Esophagus squamous epithelium (tissue), 4 donors: ENCODE results near the gene LRP5.

Source experiments
- POLR2A ChIP-seq, 4 donors: fragments of 450-650 bp; IDR thresholded peaks; one replicate each; pipeline ENCODE4 v1.6.1; 2017; ENCODE audit warnings: antibody characterized with exemption in 4 of 4, mild to moderate bottlenecking in 4 of 4, moderate library complexity in 3 of 4
- TF ChIP-seq, protein P1 (sequence below), 6 experiments: fragments of 450-650 bp in 4 of 6; fragments of 200-600 bp in 2 of 6; sonication (generic) in 2 of 6; IDR thresholded peaks; one replicate each; pipeline ENCODE4 v1.5.1; 2016 to 2019; ENCODE audit warnings: antibody characterized with exemption in 6 of 6, mild to moderate bottlenecking in 4 of 6, moderate library complexity in 4 of 6

DNA sequence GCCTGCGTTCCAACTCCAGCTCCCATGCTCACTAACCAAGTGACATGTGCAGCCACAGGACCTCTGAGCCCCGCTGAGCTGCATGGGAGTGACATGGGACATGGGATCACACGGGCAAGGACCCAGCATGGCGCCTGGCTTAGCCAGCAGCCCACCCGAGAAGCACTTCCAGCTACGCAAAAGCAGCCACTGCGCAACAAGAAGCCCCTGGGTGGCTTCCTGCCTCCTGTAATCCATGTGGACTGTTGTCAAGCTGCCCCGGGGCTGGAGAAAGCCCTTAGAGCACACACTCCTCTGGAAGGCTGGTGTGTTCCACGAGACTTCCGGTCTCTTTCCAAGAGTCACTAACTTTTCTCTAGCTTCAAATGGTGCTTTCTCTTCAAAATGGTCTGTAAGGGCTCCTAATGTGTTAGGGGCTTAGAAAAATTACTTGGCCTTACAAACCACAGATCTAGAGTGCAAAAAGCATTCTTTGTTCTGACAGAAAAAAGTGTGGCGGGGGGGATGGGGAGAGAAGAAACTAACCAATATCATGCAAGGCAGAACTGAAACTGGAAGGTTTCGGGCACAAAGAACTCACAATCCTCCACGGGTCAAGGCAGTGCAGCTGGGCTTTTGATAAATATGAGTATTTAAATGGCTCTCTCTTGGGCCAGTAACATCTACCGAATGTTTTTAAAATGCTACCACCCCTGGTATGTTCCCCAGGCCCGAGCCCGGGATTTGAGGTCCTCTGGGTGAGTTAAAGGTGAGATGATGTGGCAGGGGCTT lies 46.1 kb upstream of the LRP5 start:
- TF ChIP-seq, protein P1, sequence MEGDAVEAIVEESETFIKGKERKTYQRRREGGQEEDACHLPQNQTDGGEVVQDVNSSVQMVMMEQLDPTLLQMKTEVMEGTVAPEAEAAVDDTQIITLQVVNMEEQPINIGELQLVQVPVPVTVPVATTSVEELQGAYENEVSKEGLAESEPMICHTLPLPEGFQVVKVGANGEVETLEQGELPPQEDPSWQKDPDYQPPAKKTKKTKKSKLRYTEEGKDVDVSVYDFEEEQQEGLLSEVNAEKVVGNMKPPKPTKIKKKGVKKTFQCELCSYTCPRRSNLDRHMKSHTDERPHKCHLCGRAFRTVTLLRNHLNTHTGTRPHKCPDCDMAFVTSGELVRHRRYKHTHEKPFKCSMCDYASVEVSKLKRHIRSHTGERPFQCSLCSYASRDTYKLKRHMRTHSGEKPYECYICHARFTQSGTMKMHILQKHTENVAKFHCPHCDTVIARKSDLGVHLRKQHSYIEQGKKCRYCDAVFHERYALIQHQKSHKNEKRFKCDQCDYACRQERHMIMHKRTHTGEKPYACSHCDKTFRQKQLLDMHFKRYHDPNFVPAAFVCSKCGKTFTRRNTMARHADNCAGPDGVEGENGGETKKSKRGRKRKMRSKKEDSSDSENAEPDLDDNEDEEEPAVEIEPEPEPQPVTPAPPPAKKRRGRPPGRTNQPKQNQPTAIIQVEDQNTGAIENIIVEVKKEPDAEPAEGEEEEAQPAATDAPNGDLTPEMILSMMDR (IDR thresholded peaks at IDR 0.05): no peak
- no peak for TF ChIP-seq POLR2A (IDR thresholded peaks at IDR 0.05)
